GM18858 (cell line): ENCODE measurements around the gene CDH16.
"Not testable (repeated sequence)": the region's sequence is repeated elsewhere in the genome, so short reads cannot be mapped to it uniquely, and the experiment has no call there.

Experiments used
- ATAC-seq: cut with Tn5 transposase; IDR thresholded peaks from one replicate; pipeline ENCODE4 v1.9.1; 2021; ENCODE audit not compliant: unreplicated experiment

The CDH16 gene

DNA sequence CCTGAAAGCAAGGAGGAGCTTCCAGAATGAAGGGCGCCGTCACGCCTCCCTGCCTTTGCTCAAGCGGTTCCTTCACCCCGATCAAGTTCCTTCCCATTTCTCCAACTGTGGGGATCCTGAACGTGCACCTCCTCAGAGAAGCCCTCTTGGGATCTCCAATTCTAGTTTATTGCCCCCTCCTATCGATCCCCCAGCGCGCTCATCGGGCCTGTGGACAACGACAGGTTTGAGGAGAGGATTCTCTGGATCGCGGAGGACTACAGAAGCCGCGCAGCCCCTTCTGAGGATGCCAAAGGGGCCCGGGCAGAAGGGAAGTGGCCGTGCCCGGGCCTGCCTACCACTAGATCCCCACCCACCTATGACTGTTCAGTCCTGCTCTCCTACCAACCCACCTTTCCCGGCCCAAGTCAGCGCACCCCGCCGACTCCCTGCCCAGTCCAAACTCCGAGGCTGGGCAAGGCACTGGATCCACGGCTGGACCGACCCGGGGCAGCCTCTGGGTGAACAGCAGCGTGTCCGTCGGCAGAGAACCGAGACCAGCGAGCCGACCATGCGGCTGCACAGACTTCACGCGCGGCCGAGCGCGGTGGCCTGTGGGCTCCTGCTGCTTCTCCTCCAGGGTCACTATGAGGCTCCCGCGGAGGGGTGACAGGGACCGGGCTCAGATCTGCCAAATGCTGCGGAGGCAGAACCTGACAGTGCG is 29.6 kb upstream of the CDH16 start:
- no peak for ATAC-seq

DNA sequence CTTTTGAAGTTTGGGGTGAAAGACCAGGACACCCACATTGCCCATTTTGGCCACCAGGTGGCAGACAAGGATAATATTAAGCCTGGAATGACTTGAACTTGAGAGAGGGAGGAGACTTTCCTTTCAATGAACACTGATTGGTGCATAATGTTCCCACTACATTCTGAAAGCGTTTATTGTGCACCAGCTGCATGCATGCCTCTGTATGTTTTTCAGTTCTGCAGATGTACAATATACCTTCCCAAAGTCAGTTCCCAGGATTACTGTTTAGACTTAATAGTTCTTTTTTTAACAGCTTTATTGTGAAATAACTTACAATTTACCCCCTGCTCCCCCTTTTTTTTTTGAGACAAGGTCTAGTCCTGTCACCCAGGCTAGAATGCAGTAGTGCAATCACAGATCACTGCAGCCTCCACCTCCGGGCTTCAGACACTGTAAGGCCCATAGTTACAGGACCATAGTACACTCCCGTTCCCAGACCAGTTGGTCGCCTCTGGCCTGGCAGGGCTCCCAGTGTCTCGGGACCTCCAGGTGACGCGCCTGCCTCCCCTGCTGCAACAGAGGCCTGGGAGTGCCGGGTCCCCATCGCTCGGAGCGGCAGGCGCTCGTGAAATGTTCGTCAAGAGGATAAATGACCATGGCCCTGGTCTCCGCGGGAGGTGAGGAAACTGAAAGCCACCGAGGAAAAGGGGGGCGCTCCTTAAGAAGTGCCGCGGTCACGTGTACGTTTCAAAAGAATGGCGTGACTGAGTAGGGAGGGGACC is 28.8 kb upstream of the CDH16 start:
- ATAC-seq: peak; percentile 62

- ATAC-seq: no peak
These were observed 28.3 kb upstream of the CDH16 start for GRCh38 chr16:66946974-66947301.

GRCh38 chr16:66946541-66946940 is 27.9 kb upstream of the CDH16 start:
- no peak for ATAC-seq

DNA sequence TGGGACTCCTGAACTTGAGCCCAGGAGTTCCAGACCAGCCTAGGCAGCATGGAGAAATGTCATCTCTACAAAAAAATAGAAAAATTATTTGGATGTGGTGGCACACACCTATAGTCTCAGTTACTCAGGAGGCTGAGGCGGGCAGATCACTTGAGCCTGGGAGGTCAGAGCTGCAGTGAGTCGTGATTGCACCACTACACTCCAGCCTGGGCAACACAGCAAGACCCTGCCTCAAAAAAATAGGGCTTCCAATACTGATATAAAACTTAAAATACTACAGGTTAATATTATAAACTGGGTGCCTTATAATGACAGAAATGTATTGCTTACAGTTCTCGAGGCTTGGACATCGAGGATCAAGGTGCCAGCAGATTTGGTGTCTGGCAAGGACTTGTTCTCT is 27.3 kb upstream of the CDH16 start:
- no peak for ATAC-seq

- not testable (repeated sequence) for ATAC-seq
These were observed 26.3 kb upstream of the CDH16 start for GRCh38 chr16:66944971-66945370.

DNA sequence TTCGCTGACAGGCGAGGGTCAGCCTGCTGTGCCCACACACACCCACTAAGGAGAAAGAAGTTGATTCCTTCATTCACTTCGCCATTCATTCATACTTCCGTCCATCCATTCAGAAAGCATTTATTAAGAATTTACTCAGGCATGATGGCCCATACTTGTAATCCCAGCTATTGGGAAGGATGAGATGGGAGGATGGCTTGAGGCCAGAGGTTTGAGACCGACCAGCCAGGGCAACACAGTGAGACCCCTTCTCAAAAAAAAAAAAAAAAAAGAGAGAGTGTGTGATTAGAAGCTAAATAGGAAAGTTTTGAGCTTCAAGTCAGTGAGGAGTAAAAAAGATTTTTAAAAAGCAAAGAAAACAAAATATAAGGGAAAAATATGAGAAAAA is 25.4 kb upstream of the CDH16 start:
- no peak for ATAC-seq

DNA sequence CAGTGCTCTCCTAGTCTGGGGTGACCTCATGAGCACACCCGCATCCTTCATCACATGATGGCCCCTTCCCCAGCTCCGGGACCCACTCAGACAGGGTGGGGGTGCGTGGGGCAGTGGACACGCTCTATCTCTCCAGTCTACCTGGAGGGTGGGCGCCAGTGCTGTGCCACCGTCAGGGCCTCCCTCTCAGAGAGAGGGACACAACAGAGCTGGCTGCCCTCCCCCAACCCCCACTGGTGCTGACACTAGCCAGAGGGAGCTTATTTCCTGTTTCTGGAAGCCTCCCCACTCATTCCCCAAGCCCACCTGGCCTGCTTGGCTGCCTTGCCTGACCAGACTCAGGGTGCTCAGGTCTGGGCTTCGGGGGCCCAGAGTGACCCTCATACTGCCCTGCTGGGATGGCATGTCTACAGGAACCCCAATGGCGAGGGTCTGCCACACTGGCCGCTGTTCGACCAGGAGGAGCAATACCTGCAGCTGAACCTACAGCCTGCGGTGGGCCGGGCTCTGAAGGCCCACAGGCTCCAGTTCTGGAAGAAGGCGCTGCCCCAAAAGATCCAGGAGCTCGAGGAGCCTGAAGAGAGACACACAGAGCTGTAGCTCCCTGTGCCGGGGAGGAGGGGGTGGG is 24.9 kb upstream of the CDH16 start:
- no peak for ATAC-seq

DNA sequence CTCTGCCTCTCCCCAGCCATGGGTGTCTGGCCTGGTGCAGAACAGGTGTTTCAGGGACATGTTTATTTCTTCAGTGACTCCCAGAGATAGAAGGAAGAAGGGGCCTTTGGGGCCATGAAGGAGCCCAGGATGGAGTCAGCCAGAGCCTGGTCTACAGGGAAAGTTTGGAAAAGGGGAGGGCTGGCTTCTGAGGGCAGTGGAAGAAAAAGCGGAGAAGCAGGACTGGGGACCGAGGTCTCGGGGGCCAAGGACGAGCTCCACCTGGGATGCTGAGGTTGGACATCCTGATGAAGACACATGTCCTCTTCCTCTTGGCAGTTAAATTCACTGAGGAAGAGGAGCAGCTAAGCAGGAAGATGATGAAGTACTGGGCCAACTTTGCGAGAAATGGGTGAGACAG is 24.3 kb upstream of the CDH16 start:
- ATAC-seq: no peak

GRCh38 chr16:66940236-66940635 is 21.6 kb upstream of the CDH16 start:
- ATAC-seq: no peak

- no peak for ATAC-seq
These were observed 20.7 kb upstream of the CDH16 start for GRCh38 chr16:66939366-66939765.

DNA sequence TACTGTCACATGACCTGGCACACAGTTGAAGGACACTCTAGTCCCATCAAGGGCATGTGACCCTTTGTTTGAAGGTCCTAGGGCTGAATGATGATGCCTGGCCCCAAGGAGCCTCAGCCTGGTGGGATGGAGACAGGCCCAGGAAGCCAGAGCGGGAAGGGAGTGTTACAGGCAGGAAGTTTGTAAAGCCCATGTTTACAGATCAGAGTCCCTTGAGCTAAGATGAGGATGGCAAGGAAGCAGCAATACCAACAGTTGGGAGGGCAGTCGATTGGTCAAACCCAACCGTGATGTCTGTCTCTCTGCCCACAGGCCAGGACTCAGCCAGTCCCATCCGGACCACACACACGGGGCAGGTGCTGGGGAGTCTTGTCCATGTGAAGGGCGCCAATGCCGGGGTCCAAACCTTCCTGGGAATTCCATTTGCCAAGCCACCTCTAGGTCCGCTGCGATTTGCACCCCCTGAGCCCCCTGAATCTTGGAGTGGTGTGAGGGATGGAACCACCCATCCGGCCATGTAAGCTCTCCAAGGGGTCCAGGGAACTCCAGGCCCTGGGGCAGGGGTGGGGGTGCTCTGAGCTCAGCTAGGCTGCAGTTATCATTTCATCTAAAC is 19.1 kb upstream of the CDH16 start:
- ATAC-seq: no peak

- no peak for ATAC-seq
These were observed 18.3 kb upstream of the CDH16 start for GRCh38 chr16:66936889-66937554.

- ATAC-seq: no peak
These were observed 17.8 kb upstream of the CDH16 start for GRCh38 chr16:66936462-66936861.

GRCh38 chr16:66935314-66936011 is 16.8 kb upstream of the CDH16 start, which contains the start of gene CES2:
TSS of gene CES2 (plus strand) at chr16:66935516. CDS start at chr16:66935636, 120 bp downstream.
- no peak for ATAC-seq

- ATAC-seq: not testable (repeated sequence)
These were observed 16.2 kb upstream of the CDH16 start for GRCh38 chr16:66934839-66935313.

GRCh38 chr16:66934138-66934838 is 15.6 kb upstream of the CDH16 start, which contains the start of gene CIAO2B:
TSS of gene CIAO2B (minus strand) at chr16:66934402. CDS start at chr16:66934364, 38 bp downstream.
- peak; percentile 50 for ATAC-seq

DNA sequence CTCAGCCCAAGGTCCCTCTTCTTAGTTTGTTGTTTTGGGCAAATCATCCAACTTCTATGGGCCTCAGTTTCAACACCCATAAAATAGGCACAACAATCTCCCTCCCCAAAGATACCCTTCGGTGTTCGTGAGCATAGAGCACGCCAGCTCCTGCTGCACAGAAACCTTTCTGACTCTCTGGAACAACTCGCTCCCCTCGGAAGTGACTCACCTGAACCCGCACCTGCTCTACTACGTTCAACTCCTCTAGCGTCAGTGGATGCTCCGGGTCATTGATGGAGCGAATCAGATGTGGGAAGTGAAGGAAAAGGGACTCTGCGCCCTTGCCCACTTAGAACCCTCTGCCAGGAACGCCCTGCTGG is 15.1 kb upstream of the CDH16 start:
- ATAC-seq: no peak

GRCh38 chr16:66932076-66932475 is 13.4 kb upstream of the CDH16 start:
- no peak for ATAC-seq

GRCh38 chr16:66931665-66932064 is 13.0 kb upstream of the CDH16 start:
- ATAC-seq: no peak
